HG03575 (cell line): ENCODE data around the gene KDM2A.
"Not testable (repeated sequence)": the region's sequence is repeated elsewhere in the genome, so short reads cannot be mapped to it uniquely, and the experiment has no call there.

Source experiments
- ATAC-seq: cut with Tn5 transposase; IDR thresholded peaks from one replicate; pipeline ENCODE4 v1.9.1; 2021; ENCODE audit not compliant: unreplicated experiment, insufficient number of reproducible peaks, low FRiP score; ENCODE audit errors: extremely low read depth

Gene KDM2A

DNA sequence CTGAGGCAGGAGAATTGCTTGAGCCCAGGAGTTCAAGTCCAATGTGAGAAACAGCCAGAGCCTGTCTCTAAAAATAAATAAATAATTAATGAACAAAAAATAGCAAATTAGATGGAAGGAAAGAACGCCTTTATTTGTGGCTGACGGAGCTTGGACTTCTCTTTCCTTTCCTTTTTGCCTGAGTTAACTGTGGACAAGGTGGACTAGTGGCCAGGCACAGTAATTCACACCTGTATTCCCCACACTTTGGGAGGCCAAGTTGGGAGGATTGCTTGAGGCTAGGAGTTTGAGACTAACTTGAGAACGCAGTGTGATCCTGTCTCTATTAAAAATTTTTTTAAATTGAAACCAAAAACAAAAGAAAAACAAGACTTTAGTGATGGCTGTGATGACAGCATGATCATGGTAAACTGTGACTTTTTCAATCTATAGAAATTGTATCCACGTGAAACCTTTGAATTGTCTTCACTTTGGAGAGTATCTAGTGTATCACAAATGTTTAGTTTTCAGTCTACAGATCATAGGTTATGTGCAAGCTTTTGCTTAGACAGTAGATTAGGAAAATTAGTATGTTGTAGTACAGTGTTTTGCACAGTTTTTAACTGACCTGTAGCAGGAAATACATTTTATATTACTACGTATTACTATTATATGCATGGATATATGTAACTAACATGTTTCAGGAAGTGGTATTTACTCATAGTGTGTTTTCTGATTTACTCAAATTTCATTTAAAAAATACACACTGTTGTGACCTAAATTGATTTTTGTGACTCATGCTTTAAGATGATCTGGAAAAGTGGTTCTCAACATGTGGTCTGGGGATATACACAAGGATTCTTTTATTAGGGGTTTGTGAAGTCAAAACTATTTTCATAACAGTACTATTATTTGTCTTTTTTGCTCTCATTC lies 42.1 kb downstream of the KDM2A start:
- no peak for ATAC-seq

DNA sequence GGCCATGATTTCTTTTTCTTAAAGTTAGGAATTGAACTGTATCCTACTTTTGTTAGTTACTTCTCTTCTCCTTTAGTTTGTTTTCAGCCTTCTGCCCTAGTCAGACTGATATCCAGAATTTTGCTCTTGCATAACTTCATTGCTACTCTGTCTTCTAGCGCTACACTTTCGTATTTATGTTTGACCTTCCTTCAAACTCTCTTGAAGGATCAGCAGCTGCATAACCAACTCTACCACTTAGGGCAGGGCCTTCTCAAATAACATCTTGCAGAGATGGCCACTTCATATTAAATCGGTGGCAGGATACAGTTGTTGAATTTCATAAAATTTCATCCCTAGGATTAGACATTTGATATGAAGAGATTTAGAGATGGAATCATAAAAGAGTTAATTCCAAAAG lies 43.9 kb downstream of the KDM2A start:
- ATAC-seq, result no peak

DNA sequence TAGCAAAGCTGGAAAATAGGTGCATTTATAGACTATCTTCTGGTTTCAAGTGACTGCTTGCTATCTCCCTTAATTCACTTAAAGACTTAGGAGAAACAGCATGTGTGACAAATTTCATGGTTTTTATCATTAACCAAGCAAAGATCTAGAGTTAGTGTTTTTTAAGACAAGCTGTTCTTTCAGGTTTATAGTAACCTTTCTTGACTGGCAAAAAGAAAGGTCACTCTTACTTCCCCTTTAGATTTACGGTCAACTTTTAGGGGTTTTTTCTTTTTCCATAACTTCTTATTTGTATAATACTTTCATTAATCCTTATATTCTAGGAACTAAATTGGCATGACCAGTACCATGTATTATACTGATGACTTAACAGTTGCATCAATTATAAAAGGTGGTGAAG lies 46.6 kb downstream of the KDM2A start:
- no peak for ATAC-seq

DNA sequence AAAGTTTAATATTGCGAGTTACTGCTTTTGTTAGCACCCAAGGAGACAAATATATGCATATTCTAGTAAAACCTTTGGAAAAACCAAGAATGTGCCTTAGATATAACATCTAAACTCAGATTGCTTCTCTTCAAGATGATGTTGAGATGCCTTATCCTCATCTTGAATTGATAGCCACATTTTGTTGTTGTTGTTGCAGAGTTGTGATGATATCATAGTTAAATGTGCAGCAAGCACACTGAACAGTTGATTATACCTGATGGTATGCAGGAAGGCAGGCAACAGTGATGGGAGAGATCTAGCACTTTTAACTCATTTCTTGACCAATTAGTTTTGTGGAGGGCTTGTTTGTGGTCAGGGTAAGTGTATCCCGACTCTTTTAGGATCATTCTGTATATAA lies 48.0 kb downstream of the KDM2A start:
- ATAC-seq, result no peak

DNA sequence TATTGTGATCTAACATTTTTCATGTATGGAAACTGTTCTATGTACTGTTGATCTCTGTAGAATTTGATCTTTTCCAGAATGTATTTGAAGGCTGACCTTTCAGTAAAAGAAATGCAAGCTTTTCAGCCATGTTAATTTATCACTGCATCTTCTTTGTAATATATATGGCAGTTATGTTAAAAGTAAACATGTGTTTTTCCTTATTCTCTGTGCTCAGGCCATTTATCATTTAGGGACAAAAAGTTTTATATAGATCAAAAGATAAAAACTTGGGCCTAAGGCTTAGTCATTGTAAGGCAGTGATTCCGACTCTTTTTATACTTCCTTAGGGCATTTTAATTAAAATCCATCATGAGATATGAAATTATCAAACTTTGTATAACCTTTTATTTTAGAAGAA lies 48.7 kb downstream of the KDM2A start:
- ATAC-seq, result no peak

DNA sequence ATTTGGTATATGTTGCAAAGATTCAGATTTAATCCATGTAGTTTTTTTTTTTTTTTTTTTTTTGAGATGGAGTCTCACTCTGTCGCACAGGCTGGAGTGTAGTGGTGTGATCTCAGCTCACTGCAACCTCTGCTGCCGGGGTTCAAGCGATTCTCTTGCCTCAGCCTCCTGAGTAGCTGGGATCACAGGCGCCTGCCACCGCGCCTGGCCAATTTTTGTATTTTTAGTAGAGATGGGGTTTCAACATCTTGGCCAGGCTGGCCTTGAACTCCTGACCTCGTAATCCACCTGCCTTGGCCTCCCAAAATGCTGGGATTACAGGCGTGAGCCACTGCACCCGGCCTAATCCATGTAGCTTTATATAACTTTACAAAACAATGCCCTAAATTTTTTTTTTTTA lies 49.8 kb downstream of the KDM2A start:
- ATAC-seq, result not testable (repeated sequence)

DNA sequence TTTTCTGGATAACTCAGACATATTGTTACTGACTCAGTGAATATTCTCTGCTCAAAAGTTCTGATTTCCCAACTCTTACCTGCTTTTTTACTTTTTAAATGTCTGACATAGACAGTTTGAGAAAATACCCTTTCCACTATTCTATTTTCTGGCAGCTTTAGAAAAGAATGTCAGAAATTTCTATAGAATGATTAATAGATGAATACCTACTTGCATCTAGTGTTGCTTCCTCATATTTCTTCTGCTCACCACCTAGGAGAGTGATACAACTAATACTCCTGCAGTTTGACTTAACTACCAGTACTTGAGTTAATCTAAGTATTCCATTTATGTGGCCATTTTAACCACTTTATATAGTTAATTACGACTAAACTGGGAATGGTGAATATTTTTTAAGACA lies 55.2 kb downstream of the KDM2A start:
- ATAC-seq, result no peak

DNA sequence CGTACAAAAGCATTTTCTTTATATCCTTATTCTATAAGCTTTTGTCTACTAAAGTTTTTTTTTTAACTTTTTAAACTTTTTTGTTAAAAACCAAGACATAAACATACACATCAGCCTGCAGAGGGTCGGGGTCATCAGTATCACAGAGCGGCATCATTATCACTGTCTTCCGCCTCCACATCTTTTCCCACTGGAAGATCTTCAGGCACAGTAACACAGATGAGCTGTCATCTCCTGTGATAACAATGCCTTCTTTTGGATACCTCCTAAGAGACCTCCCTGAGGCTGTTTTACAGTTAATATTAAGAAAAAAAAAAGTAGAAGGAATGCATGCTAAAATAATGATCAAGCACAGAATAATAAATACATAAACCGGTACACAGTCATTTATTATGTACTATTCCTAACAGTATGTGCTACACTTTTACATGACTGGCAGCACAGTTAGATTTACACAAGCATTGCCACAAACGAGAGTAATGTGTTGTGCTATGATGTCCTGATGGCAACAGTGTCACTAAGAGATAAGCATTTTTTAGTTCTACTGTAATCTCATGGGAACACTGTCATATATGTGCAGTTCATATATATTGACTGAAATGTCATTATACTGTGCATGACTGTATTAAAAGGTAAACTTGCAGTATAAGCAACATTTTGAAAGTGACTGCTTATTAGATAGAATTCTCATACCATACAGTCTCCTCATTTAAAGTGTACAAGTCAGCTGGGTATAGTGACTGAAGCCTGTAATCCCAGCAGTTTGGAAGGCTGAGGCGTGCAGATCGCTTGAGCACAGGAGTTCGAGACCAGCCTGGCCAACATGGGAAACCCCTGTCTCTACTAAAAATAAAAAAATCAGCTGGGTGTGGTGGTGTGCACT lies 58.6 kb downstream of the KDM2A start:
- no peak for ATAC-seq

DNA sequence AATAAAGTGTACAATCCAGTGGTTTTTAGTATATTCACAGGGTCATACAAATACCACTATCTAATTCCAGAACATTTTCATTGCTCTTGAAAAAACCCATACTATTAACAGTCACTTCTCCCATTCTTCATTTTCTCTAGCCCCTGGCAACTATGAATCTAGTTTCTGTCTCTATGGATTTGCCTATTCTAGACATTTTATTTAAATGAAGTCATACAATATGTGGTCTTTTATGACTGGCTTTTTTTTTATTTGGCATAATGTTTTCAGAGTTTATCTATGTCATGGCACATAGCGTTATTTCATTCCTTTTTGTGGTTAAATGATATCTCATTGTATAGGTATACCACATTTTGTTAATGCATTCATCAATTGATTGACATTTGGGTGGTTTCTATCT lies 59.4 kb downstream of the KDM2A start:
- ATAC-seq, result no peak

DNA sequence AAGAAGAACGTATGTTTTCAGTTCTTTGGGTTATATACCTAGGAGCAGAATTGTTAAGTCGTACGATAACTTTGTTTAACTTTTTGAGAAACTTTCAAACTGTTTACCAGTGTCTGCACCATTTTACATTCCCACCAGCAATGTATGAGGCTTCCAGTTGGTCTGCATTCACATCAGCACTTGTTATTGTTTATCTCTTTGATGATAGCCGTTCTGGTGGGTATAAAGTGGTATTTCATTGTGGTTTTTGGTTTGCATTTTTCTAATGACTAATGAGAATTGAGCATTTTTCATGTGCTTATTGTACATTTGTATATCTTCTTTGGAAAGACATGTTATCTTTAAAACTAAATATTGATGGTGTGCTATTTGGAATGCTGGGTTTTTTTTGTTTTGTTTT lies 59.8 kb downstream of the KDM2A start:
- ATAC-seq, result no peak

DNA sequence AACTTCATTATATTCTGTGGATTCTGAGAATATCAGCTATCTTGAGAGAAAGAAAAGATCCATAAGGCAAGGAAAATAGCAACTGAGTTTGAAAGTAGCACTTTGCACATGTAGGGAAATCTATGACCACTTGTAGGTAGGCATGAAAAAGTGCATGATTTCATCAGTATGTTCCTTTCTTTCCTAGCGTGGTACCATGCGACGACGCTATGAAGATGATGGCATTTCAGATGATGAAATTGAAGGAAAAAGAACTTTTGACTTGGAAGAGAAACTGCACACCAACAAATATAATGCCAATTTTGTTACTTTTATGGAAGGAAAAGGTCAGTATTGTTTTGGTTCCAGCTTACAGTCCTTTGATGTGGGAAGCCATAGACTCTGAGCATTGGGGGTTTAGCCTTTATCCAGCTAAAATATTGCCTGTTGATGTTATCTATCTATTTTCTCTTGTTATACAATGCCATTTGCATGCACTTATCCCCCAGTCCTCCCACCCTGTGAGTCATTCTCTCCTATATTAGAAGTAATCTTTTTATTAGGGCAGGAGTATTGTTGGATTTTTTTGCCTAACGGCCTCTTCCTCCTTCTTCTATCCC lies 60.9 kb downstream of the KDM2A start:
- no peak for ATAC-seq

DNA sequence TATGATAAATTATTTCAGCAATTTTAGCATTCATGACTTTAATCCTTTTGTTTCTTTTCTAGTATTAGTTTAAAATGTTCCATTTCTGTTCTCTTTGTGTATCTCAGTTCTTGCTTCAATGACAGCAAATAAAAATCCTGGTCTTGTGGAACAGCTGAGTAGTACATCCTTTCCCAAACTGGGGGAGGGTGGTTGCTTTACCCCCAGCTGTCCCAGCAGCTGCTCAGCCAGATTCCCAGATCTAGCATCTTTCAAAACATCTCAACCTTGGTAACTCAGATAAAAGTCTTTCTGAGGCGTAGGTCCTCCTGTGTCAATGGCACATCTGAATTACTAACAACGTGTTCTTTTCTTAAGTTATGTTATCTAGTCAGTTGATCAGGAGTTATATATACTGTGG lies 75.0 kb downstream of the KDM2A start:
- no peak for ATAC-seq

DNA sequence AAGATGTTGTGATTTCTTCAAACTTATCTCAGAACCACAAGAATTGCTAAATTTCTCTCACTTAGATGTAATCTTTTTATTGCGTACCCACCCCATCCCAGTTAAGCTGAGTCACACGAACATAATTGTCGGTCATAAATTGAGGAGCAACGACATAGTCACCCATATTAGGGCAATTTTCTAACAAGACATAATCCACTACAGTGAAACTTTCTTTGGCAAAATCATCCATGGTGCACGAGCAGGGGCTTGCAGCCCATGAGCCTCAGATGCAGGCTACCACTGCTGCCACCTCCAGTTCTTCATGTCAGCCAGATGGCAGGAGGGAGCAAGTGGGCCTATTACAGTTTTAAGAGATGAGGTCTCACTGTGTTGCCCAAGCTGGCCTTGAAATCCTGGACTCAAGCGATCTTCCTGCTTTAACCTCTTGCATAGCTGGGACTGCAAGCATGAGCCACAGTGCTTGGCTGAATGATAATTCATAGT lies 77.0 kb downstream of the KDM2A start:
- no peak for ATAC-seq

DNA sequence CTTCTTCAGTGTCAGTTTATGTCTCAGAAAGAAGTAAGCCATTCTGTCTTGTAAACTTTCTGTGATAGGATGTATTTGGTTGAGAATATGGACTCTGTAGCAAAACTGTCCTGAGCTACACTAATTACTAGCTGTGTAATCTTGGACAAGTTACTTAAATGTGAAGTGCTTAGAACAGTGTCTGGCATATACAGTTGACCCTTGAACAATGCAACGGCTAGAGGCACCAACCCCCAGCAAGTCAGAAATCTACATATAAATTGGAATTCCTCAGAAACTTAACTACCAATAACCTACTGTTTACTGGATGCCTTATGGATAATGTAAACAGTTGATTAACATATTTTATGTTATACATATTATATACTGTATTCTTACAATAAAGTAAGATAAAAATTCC lies 78.5 kb downstream of the KDM2A start:
- no peak for ATAC-seq

DNA sequence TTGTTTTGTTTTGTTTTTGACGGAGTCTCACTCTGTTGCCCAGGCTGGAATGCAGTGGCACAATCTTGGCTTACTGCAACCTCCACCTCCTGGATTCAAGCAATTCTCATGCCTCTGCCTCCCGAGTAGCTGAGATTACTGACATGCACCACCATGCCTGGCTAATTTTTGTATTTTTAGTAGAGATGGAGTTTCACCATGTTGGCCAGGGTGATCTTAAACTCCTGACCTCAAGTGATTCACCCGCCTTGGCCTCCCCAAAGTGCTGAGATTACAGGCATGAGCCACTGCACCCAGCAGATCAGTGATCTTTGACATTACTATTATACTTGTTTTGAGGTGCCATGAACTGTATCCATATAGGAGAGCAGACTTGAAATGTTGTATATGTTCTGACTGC lies 79.7 kb downstream of the KDM2A start:
- ATAC-seq, result not testable (repeated sequence)

DNA sequence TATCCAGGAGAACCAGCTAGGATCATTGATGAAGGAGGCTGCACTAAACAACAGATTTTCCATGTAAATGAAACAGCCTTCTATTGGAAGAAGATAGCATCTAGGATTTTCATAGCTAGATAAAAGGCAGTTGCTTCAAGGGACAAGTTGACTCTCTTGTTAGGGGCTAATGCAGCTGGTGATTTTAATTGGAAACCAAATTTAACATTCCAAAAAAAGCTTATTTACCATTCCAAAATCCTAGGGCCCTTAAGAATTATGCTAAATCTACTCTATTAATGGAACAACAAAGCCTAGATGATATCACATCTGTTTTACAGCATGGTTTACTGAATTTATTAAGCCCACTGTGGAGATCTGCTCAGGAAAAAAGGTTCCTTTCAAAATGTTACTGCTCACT lies 80.7 kb downstream of the KDM2A start:
- no peak for ATAC-seq

DNA sequence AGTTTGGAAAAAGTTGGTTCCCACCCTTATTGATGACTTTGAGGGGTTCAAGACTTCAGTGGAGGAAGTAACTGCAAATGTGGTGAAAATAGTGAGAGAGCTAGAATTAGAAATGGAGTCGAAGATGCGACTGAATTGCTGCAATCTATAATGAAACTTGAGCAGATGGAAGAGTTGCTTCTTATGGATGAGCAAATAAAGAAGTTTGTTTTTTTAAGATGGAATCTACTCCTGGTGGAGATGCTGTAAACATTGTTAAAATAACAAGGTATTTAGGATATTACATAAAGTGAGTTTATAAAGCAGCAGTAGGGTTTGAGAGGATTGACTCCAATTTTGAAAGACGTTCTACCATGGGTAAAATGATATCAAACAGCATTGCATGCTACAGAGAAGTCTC lies 83.0 kb downstream of the KDM2A start:
- ATAC-seq, result no peak

DNA sequence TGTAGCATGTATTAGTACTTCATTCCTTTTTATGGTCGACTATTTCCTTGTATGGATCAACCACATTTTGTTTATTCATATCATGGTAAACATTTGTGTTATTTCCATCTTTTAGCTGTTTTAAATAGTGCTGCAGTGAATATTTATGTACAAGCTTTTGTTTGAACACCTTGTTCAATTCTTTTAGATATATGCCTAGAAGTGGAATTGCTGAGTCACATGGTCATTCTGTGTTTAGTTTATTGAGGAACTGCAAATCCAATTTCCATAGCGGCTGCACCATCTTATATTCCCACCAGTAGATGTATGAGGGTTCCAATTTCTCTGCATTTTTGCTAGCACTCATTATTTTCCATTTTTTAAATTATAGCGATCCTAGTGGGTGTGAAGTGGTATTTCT lies 85.8 kb downstream of the KDM2A start:
- ATAC-seq, result no peak

DNA sequence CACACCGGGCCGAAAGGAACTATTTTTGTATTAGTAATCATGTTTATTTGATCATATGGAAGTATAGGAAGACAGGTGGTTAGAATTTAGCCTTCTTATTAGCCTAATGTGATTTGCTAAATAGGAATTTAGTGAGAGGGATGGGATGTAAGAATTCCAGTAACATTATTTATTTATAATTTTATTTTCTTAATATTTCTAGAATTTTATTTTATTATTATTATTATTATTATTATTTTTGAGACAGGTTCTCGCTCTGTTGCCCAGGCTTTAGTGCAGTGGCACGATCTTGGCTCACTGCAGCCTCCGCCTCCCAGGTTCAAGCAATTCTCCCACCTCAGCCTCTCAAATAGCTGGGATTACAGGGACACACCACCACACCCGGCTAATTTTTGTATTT lies 90.2 kb downstream of the KDM2A start:
- ATAC-seq, result not testable (repeated sequence)
